ENCODE results near the gene SLC22A17. TPM values are rescaled to one million over a fixed set of nuclear protein-coding genes. Genes with fewer than 3 reads are reported as not detected.
A peak's percentile ranks its signal among the peaks of the same experiment; 100 is the strongest.

Gene SLC22A17
- total and polyA plus RNA-seq, 7 donors, result 0.60 to 38.8 (median 18.1) TPM

DNA sequence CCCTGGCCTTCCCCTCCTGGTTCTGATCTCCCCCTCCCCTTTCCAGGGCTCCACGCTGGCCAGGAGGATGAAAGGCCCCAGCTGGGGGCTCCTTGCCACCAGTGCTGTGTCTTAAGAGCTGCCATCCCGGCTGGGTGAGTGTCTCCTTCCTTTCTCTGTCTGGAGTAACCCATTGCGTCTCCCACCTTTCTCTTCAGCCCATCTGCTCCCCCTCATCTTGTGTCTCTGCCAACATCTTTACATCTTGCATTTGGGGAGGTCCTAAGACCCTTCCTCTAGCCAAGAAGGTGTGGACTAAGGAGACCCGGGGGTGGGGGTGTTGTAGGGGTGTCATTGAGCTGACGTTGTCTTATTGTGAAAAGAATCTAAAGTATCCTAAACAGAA, 45.5 kb downstream of the SLC22A17 start:
- intact Hi-C loops (cut with DNase I), result loop anchor here (2.0 to 10.0 kb wide), 4 partner anchors 14 to 838 kb away; partner anchors contain the start of genes ACIN1, C14orf119, EMC9 and PABPN1
- Histone ChIP-seq H3K4me1 (peaks cover 0 to 53% (median 49%) of the 10 kb centered on the region in 4 donors), H3K27me3 (no peaks in the 10 kb centered on the region), H3K4me3 (peak overlapping the region; percentile 63 to 86 (median 78)), H3K9me3 (no peaks in the 10 kb centered on the region), H3K36me3 (peaks cover 0 to 35% (median 5%) of the 10 kb centered on the region in 4 donors), H3K27ac (peak overlapping the region; percentile 86 to 90 (median 88))
- no peak for DNase-seq
- TF ChIP-seq, protein P1, sequence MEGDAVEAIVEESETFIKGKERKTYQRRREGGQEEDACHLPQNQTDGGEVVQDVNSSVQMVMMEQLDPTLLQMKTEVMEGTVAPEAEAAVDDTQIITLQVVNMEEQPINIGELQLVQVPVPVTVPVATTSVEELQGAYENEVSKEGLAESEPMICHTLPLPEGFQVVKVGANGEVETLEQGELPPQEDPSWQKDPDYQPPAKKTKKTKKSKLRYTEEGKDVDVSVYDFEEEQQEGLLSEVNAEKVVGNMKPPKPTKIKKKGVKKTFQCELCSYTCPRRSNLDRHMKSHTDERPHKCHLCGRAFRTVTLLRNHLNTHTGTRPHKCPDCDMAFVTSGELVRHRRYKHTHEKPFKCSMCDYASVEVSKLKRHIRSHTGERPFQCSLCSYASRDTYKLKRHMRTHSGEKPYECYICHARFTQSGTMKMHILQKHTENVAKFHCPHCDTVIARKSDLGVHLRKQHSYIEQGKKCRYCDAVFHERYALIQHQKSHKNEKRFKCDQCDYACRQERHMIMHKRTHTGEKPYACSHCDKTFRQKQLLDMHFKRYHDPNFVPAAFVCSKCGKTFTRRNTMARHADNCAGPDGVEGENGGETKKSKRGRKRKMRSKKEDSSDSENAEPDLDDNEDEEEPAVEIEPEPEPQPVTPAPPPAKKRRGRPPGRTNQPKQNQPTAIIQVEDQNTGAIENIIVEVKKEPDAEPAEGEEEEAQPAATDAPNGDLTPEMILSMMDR (IDR thresholded peaks at IDR 0.05), result no peak
- TF ChIP-seq POLR2AphosphoS5 (IDR thresholded peaks at IDR 0.05) (no peak), POLR2A (IDR thresholded peaks at IDR 0.05) (no peak), EP300 (IDR thresholded peaks at IDR 0.05) (no peak)
- WGBS, 2 donors, result 6 to 27% methylated on average over 5 of the region's 5 CpGs

- H3K4me1 ChIP-seq, result peaks cover 0 to 54% (median 49%) of the 10 kb centered on the region in 4 donors
- intact Hi-C loops (cut with DNase I), result loop anchor here (2.0 to 10.0 kb wide), 4 partner anchors 14 to 838 kb away; partner anchors contain the start of genes ACIN1, C14orf119, EMC9 and PABPN1
- WGBS, 2 donors, result 2 to 5% methylated on average over 24 of the region's 24 CpGs
- peak within 1 kb of the TSS; percentile 86 to 90 (median 88) for H3K27ac ChIP-seq
- H3K9me3 ChIP-seq, result no peaks in the 10 kb centered on the region
- TF ChIP-seq POLR2A (IDR thresholded peaks at IDR 0.05) (peak in 1 of 2 donors; percentile 77), POLR2AphosphoS5 (IDR thresholded peaks at IDR 0.05) (peak; percentile 71 to 85 (median 85)), EP300 (IDR thresholded peaks at IDR 0.05) (no peak)
- TF ChIP-seq, protein P1 (IDR thresholded peaks at IDR 0.05), result no peak
- H3K4me3 ChIP-seq, result peak within 1 kb of the TSS; percentile 63 to 86 (median 78)
- DNase-seq, result peak; percentile 97
- H3K36me3 ChIP-seq, result peaks cover 0 to 32% (median 5%) of the 10 kb centered on the region in 4 donors
- no peaks in the 10 kb centered on the region for H3K27me3 ChIP-seq
Observed at GRCh38 chr14:23306412-23307145, 46.1 kb downstream of the SLC22A17 start, which contains the start of gene BCL2L2. TSS of gene BCL2L2 (plus strand) at chr14:23306833. CDS start at chr14:23307768, 935 bp downstream.

- 1 to 2% methylated on average over 81 of the region's 81 CpGs for WGBS, 2 donors
- TF ChIP-seq, protein P1 (IDR thresholded peaks at IDR 0.05), result no peak
- peak; percentile 38 to 70 (median 62) for TF ChIP-seq POLR2AphosphoS5 (IDR thresholded peaks at IDR 0.05)
- no peak for TF ChIP-seq EP300 (IDR thresholded peaks at IDR 0.05)
- peak in 1 of 2 donors; percentile 17 for TF ChIP-seq POLR2A (IDR thresholded peaks at IDR 0.05)
Observed at GRCh38 chr14:23302290-23303225, 50.1 kb downstream of the SLC22A17 start, which contains the start of gene PPP1R3E. TSS of gene PPP1R3E (minus strand) at chr14:23302859. CDS start at chr14:23302576, 283 bp downstream.

DNA sequence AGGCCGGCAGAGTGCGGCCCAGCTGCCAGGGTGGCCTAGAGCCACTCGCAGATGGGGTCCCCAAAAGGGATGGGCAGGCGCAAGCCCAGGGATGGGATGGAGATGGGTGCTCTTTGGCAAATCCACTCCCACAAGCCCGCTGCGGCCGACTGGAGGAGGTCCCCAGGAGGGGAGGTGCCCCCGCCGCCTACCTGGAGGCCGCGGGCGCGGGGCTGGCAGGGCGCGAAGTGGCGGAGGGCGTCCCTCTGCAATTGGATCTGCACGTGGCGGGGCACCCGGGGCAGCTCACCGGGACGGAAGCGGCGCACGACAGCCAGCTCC, 50.8 kb downstream of the SLC22A17 start:
- WGBS, 2 donors, result 0% methylated on average over 25 of the region's 25 CpGs
- Histone ChIP-seq H3K36me3 (peaks cover 0 to 16% (median 0%) of the 10 kb centered on the region in 4 donors), H3K9me3 (no peaks in the 10 kb centered on the region), H3K27me3 (no peaks in the 10 kb centered on the region), H3K27ac (peak overlapping the region; percentile 92 to 100 (median 100)), H3K4me1 (peaks cover 0 to 34% (median 29%) of the 10 kb centered on the region in 4 donors), H3K4me3 (peak overlapping the region; percentile 56 to 94 (median 71))
- intact Hi-C loops (cut with DNase I), result loop anchor here (2.0 to 10.0 kb wide), 4 partner anchors 17 to 843 kb away; partner anchors contain the start of genes ACIN1, C14orf119, EMC9 and PRMT5
- no peak for DNase-seq
- TF ChIP-seq EP300 (IDR thresholded peaks at IDR 0.05) (peak in 1 of 4 donors; percentile 17), POLR2A (IDR thresholded peaks at IDR 0.05) (peak; percentile 91 to 96), POLR2AphosphoS5 (IDR thresholded peaks at IDR 0.05) (peak; percentile 97 to 98 (median 97))
- TF ChIP-seq, protein P1 (IDR thresholded peaks at IDR 0.05), result no peak

More at GRCh38 chr14:23302290-23303225, 50.1 kb downstream of the SLC22A17 start, which contains the start of gene PPP1R3E:
- Histone ChIP-seq H3K36me3 (peaks cover 0 to 10% (median 0%) of the 10 kb centered on the region in 4 donors), H3K4me3 (peak within 1 kb of the TSS; percentile 56 to 94 (median 71)), H3K4me1 (peaks cover 0 to 40% (median 35%) of the 10 kb centered on the region in 4 donors), H3K27me3 (no peaks in the 10 kb centered on the region), H3K27ac (peak within 1 kb of the TSS; percentile 92 to 100 (median 100)), H3K9me3 (no peaks in the 10 kb centered on the region)
- DNase-seq, result peak; percentile 88
- intact Hi-C loops (cut with DNase I), result loop anchor here (10.0 kb wide), 3 partner anchors 208 to 842 kb away; partner anchors contain the start of genes ACIN1, C14orf119, EMC9 and PRMT5

Data from sigmoid colon (tissue), 7 donors.